Peyer's patch (tissue), 4 donors: Measurements from ENCODE around the gene PAM.

Experiments used
- CTCF ChIP-seq, 6 experiments: fragments of 450-650 bp in 4 of 6; fragments of 200-600 bp in 2 of 6; sonication (generic) in 1 of 6; IDR thresholded peaks; one replicate each; pipeline ENCODE4 v1.5.1; 2017 to 2019; ENCODE audit warnings: antibody characterized with exemption in 6 of 6, mild to moderate bottlenecking in 3 of 6, moderate library complexity in 1 of 6
- POLR2A ChIP-seq, 2 donors: fragments of 450-650 bp; IDR thresholded peaks; one replicate each; pipeline ENCODE4 v1.5.1; 2017; ENCODE audit warnings: antibody characterized with exemption in 2 of 2, mild to moderate bottlenecking in 2 of 2, moderate library complexity in 2 of 2

DNA sequence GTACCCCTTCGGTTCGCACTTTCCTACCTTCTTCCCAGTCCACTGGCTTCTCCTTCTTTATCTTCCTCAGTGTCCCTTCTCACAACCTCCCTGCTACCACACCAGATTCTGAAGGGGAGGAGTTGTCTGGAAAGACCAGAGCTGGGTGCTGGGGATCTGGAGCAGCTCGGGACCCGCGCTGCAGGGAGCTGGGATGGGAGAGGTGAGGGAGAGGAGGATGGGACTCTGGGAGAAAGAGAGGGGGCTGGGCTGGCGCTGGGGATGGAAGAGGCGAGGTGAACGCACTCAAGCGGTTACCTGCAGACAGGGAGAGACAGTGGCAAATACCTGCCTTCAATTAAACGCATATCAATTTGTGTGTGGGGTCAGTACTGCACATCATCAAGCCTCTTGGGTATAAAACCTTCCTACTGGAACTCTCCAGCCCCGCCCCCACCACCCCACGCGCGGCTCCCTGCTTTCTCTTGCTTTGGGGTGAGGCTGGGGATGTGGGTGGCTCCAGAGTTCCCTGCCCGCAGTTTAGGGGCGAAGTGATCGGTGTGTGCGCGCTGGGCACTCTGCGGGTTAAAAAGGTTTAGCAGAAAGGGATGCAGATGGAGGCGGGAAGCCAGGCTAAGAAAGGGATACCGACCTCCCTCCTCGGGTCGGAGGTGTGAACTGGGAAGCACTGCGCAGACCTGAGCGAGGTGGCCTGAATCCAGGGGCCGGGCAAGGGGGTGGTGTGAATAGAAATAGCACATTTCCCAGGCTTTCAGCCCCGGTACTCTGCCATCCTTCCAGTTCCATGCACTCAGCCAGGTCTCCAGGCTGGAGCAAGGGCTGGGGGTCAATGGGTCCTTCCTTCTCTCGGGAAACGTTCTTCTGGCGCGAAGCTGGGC, 977 bp upstream of the PAM start:
- TF ChIP-seq CTCF (IDR thresholded peaks at IDR 0.05) (no peak), POLR2A (IDR thresholded peaks at IDR 0.05) (no peak)
